HG02678 (cell line): Measurements from ENCODE around the gene KCNK6.
"Not testable (repeated sequence)": the region's sequence is repeated elsewhere in the genome, so short reads cannot be mapped to it uniquely, and the experiment has no call there.

Experiments
- ATAC-seq: cut with Tn5 transposase; IDR thresholded peaks from one replicate; pipeline ENCODE4 v1.9.1; 2021; ENCODE audit warnings: mild to moderate bottlenecking, moderate library complexity; ENCODE audit not compliant: unreplicated experiment

KCNK6 gene

GRCh38 chr19:38360839-38361631, 41.4 kb downstream of the KCNK6 start:
- no peak for ATAC-seq

GRCh38 chr19:38361633-38362075, 42.0 kb downstream of the KCNK6 start:
- ATAC-seq = peak; percentile 64

GRCh38 chr19:38362076-38362945, 42.7 kb downstream of the KCNK6 start:
- ATAC-seq = peak; percentile 38

- ATAC-seq = not testable (repeated sequence)
Measured at GRCh38 chr19:38362946-38363688, 43.5 kb downstream of the KCNK6 start.

- ATAC-seq = no peak
Measured at GRCh38 chr19:38367041-38367440, 47.4 kb downstream of the KCNK6 start.

- ATAC-seq = no peak
Measured at GRCh38 chr19:38369584-38369983, 49.9 kb downstream of the KCNK6 start.

- ATAC-seq = no peak
Measured at GRCh38 chr19:38370299-38370698, 50.7 kb downstream of the KCNK6 start.

- ATAC-seq = no peak
Measured at GRCh38 chr19:38371081-38371480, 51.4 kb downstream of the KCNK6 start.

GRCh38 chr19:38373907-38374331, 54.3 kb downstream of the KCNK6 start:
- no peak for ATAC-seq

- ATAC-seq = peak; percentile 97
Measured at GRCh38 chr19:38374332-38375097, 54.9 kb downstream of the KCNK6 start, which contains the start of gene PSMD8. TSS of gene PSMD8 (plus strand) at chr19:38374571. CDS start at chr19:38374602, 31 bp downstream.

GRCh38 chr19:38375098-38375493, 55.5 kb downstream of the KCNK6 start:
- ATAC-seq = no peak

- no peak for ATAC-seq
Measured at GRCh38 chr19:38375748-38376147, 56.1 kb downstream of the KCNK6 start.

- ATAC-seq = no peak
Measured at GRCh38 chr19:38376576-38376975, 56.9 kb downstream of the KCNK6 start.

- no peak for ATAC-seq
Measured at GRCh38 chr19:38377052-38377451, 57.4 kb downstream of the KCNK6 start.

GRCh38 chr19:38378866-38379265, 59.2 kb downstream of the KCNK6 start:
- ATAC-seq = no peak

- no peak for ATAC-seq
Measured at GRCh38 chr19:38381138-38381537, 61.5 kb downstream of the KCNK6 start.
